H9 (cell line): ENCODE data around the gene TRIM26. TPM values are rescaled to one million over a fixed set of nuclear protein-coding genes. Genes with fewer than 3 reads are reported as not detected.

Experiments used
- DNase-seq: peaks from one replicate; pipeline ENCODE4 v3.0.0-alpha.2; 2017
- H2AFZ ChIP-seq: one replicate; pipeline ENCODE4 v1.6.1; 2013; ENCODE audit warnings: mild to moderate bottlenecking, low read length, control low read depth, moderate library complexity
- H2AK5ac ChIP-seq: 2 replicates; pipeline ENCODE4 v1.6.1; 2013; ENCODE audit warnings: low read length, control low read depth, mixed read lengths; ENCODE audit not compliant: insufficient read length
- H2BK120ac ChIP-seq: one replicate; pipeline ENCODE4 v1.6.1; 2013; ENCODE audit warnings: low read depth, mild to moderate bottlenecking, low read length, control low read depth, inconsistent platforms; ENCODE audit not compliant: poor library complexity, severe bottlenecking
- H2BK12ac ChIP-seq: 2 replicates; pipeline ENCODE4 v1.6.1; 2013; ENCODE audit warnings: low read length, control low read depth, mixed read lengths, low read depth; ENCODE audit not compliant: insufficient read length
- H2BK15ac ChIP-seq: 2 replicates; pipeline ENCODE4 v1.6.1; 2013; ENCODE audit warnings: low read depth, low read length, control low read depth
- H2BK20ac ChIP-seq: one replicate; pipeline ENCODE4 v1.6.1; 2013; ENCODE audit warnings: low read depth, mild to moderate bottlenecking, low read length, control low read depth, inconsistent platforms; ENCODE audit not compliant: poor library complexity, severe bottlenecking
- H2BK5ac ChIP-seq: 2 replicates; pipeline ENCODE4 v1.6.1; 2013; ENCODE audit warnings: low read length, control low read depth, mixed read lengths; ENCODE audit not compliant: insufficient read length
- H3K14ac ChIP-seq: 2 replicates; pipeline ENCODE4 v1.6.1; 2013; ENCODE audit warnings: low read length, control low read depth; ENCODE audit not compliant: insufficient read depth
- H3K18ac ChIP-seq: 2 replicates; pipeline ENCODE4 v1.6.1; 2013; ENCODE audit warnings: low read depth, mild to moderate bottlenecking, mixed read lengths, low read length, control low read depth; ENCODE audit not compliant: insufficient read length
- H3K23ac ChIP-seq: 2 replicates; pipeline ENCODE4 v1.6.1; 2013; ENCODE audit warnings: low read length, control low read depth, mixed read lengths, low read depth; ENCODE audit not compliant: insufficient read length
- H3K23me2 ChIP-seq: 2 replicates; pipeline ENCODE4 v1.6.1; 2013; ENCODE audit warnings: low read depth, mild to moderate bottlenecking, mixed read lengths, low read length, control low read depth; ENCODE audit not compliant: insufficient read length, poor library complexity, severe bottlenecking
- H3K27ac ChIP-seq: 2 replicates; pipeline ENCODE4 v1.5.1; 2013; ENCODE audit warnings: low read length, control low read depth, mixed read lengths, low read depth; ENCODE audit not compliant: insufficient read length
- H3K27me3 ChIP-seq: 2 replicates; pipeline ENCODE4 v1.6.1; 2013; ENCODE audit warnings: low read length, control low read depth, inconsistent platforms; ENCODE audit not compliant: insufficient read depth
- H3K4ac ChIP-seq: 2 replicates; pipeline ENCODE4 v1.6.1; 2013; ENCODE audit warnings: low read depth, mild to moderate bottlenecking, control low read depth, inconsistent platforms, low read length, moderate library complexity
- H3K4me1 ChIP-seq: 2 replicates; pipeline ENCODE4 v1.6.1; 2013; ENCODE audit warnings: low read length, control low read depth, inconsistent platforms; ENCODE audit not compliant: insufficient read depth
- H3K4me2 ChIP-seq: 2 replicates; pipeline ENCODE4 v1.6.1; 2013; ENCODE audit warnings: low read length, control low read depth, mixed read lengths; ENCODE audit not compliant: insufficient read length, insufficient read depth
- H3K56ac ChIP-seq: 2 replicates; pipeline ENCODE4 v1.6.1; 2013; ENCODE audit warnings: low read depth, mild to moderate bottlenecking, mixed read lengths, low read length, control low read depth; ENCODE audit not compliant: insufficient read length
- H3K79me1 ChIP-seq: 2 replicates; pipeline ENCODE4 v1.6.1; 2013; ENCODE audit warnings: low read depth, mild to moderate bottlenecking, moderate library complexity, low read length, control low read depth, inconsistent platforms; ENCODE audit not compliant: insufficient read depth, poor library complexity, severe bottlenecking
- H3K79me2 ChIP-seq: 2 replicates; pipeline ENCODE4 v1.6.1; 2013; ENCODE audit warnings: low read length, control low read depth, inconsistent platforms; ENCODE audit not compliant: insufficient read depth
- H3K9ac ChIP-seq: 2 replicates; pipeline ENCODE4 v1.6.1; 2013; ENCODE audit warnings: low read length, control low read depth, mixed read lengths; ENCODE audit not compliant: insufficient read length; ENCODE audit errors: extremely low read depth
- H3K9me3 ChIP-seq: one replicate; pipeline ENCODE4 v1.6.1; 2013; ENCODE audit warnings: low read depth, low read length, inconsistent platforms; ENCODE audit not compliant: control insufficient read depth
- H3T11ph ChIP-seq: one replicate; pipeline ENCODE4 v1.6.1; 2013; ENCODE audit warnings: mild to moderate bottlenecking, low read length, control low read depth, inconsistent platforms
- H4K20me1 ChIP-seq: one replicate; pipeline ENCODE4 v1.6.1; 2013; ENCODE audit not compliant: control insufficient read depth, insufficient read length, insufficient read depth
- H4K5ac ChIP-seq: 2 replicates; pipeline ENCODE4 v1.6.1; 2013; ENCODE audit warnings: low read depth, mild to moderate bottlenecking, mixed read lengths, low read length, control low read depth; ENCODE audit not compliant: insufficient read length
- H4K8ac ChIP-seq: replicated peaks from 2 replicates; pipeline ENCODE4 v1.6.1; 2013; ENCODE audit warnings: low read length, control low read depth, mixed read lengths, low read depth; ENCODE audit not compliant: insufficient read length
- H4K91ac ChIP-seq: 2 replicates; pipeline ENCODE4 v1.6.1; 2013; ENCODE audit warnings: low read depth, mild to moderate bottlenecking, moderate library complexity, mixed read lengths, low read length, control low read depth; ENCODE audit not compliant: insufficient read length
- H3K27ac Mint-ChIP-seq, 3 experiments: 2 replicates in 2 of 3; 3 replicates in 1 of 3; pipeline ENCODE4 v1.8.0; 2020 to 2021; ENCODE audit warnings: mixed read lengths in 3 of 3, mild to moderate bottlenecking in 1 of 3, moderate library complexity in 1 of 3
- H3K27me3 Mint-ChIP-seq: 2 replicates; pipeline ENCODE4 v1.8.0; 2021; ENCODE audit warnings: low read depth, mild to moderate bottlenecking, moderate library complexity, mixed read lengths
- H3K36me3 Mint-ChIP-seq, 3 experiments: 2 replicates in 2 of 3; 3 replicates in 1 of 3; pipeline ENCODE4 v1.8.0; 2020 to 2021; ENCODE audit warnings: low read depth in 3 of 3, mixed read lengths in 3 of 3; ENCODE audit not compliant: insufficient read depth in 1 of 3
- H3K4me1 Mint-ChIP-seq, 2 experiments: 2 replicates each; pipeline ENCODE4 v1.8.0; 2020; ENCODE audit warnings: mixed read lengths in 2 of 2
- H3K4me3 Mint-ChIP-seq, 2 experiments: 2 replicates in 1 of 2; 3 replicates in 1 of 2; pipeline ENCODE4 v1.8.0; 2020 to 2021; ENCODE audit warnings: mild to moderate bottlenecking in 2 of 2, mixed read lengths in 2 of 2, moderate library complexity in 1 of 2
- H3K9me3 Mint-ChIP-seq, 2 experiments: 2 replicates in 1 of 2; 3 replicates in 1 of 2; pipeline ENCODE4 v1.8.0; 2020; ENCODE audit warnings: mild to moderate bottlenecking in 2 of 2, mixed read lengths in 2 of 2, moderate library complexity in 1 of 2
- WGBS: extraction: QIAGEN DNeasy Blood & Tissue Kit; methylation state at CpG from one replicate; pipeline ENCODE4 v1.1.7; 2013; ENCODE audit warnings: missing lambda C conversion rate, low lambda C conversion rate, mixed read lengths; ENCODE audit not compliant: insufficient read length; ENCODE audit errors: extremely low coverage; 5-methylcytosine and 5-hydroxymethylcytosine counted together
- total RNA-seq: library from RNA; stranded (reverse); gene quantifications from 2 replicates; pipeline ENCODE4 v1.2.1, GENCODE V29; 2021
- TF ChIP-seq, protein P1 (sequence below): fragments of 200-600 bp; sonication (generic); conservative IDR thresholded peaks from 3 replicates; pipeline ENCODE4 v1.8.0; 2021; ENCODE audit warnings: antibody characterized with exemption, mild to moderate bottlenecking

The TRIM26 gene
- total RNA-seq, 1 experiment from 2014 or later, result 35.8 TPM

DNA sequence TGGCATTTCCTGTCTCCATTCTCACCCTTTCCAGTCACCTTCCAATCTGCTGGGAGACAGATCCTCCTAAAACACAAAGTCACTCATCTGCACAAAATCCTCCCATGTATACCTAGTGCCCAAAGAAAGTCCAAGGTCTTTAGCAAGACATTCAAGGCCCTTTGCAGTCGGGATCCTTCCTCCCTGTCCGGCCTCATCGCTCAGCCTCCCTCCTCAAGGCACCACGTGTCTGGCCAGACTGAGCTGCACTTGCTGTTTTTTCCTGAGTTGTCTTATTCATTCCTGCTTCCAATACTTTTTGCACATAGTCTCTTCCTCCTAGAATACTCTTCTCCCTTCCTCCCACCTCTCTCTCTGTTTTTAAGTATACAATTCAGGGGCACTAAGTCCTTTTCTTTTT is 48.5 kb downstream of the TRIM26 start:
- Histone ChIP-seq H2AFZ (no peak overlapping the region), H4K91ac (no peak overlapping the region), H3K4ac (no peak overlapping the region), H4K20me1 (no peaks in the 10 kb centered on the region), H3K4me2 (no peak overlapping the region), H2BK120ac (no peak overlapping the region), H2BK20ac (no peak overlapping the region), H3T11ph (no peak overlapping the region), H3K23ac (no peak overlapping the region), H2BK12ac (no peak overlapping the region), H3K56ac (no peak overlapping the region), H3K27ac (no peak overlapping the region), H2BK5ac (no peak overlapping the region), H2BK15ac (no peak overlapping the region), H3K4me1 (peaks cover 3% of the 10 kb centered on the region; the same call in 1 of the 2 replicates), H3K18ac (no peak overlapping the region), H3K14ac (no peak overlapping the region), H3K9ac (no peak overlapping the region), H3K9me3 (no peaks in the 10 kb centered on the region), H4K8ac (no peak overlapping the region), H3K79me2 (no peaks in the 10 kb centered on the region), H3K23me2 (no peaks in the 10 kb centered on the region), H3K27me3 (no peaks in the 10 kb centered on the region), H2AK5ac (no peak overlapping the region), H3K79me1 (no peaks in the 10 kb centered on the region), H4K5ac (no peak overlapping the region)
- Mint-ChIP-seq H3K36me3 (no peaks in the 10 kb centered on the region), H3K27me3 (peaks cover 46% of the 10 kb centered on the region), H3K9me3 (no peaks in the 10 kb centered on the region), H3K4me1 (peaks cover 2% of the 10 kb centered on the region in 2 experiments; a peak in 3 of 4 replicates), H3K27ac (no peak overlapping the region), H3K4me3 (no peak overlapping the region)
- TF ChIP-seq, protein P1, sequence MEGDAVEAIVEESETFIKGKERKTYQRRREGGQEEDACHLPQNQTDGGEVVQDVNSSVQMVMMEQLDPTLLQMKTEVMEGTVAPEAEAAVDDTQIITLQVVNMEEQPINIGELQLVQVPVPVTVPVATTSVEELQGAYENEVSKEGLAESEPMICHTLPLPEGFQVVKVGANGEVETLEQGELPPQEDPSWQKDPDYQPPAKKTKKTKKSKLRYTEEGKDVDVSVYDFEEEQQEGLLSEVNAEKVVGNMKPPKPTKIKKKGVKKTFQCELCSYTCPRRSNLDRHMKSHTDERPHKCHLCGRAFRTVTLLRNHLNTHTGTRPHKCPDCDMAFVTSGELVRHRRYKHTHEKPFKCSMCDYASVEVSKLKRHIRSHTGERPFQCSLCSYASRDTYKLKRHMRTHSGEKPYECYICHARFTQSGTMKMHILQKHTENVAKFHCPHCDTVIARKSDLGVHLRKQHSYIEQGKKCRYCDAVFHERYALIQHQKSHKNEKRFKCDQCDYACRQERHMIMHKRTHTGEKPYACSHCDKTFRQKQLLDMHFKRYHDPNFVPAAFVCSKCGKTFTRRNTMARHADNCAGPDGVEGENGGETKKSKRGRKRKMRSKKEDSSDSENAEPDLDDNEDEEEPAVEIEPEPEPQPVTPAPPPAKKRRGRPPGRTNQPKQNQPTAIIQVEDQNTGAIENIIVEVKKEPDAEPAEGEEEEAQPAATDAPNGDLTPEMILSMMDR, result no peak
- no CpG with 5 or more reads among the region's 4 CpGs for WGBS
- no peak for DNase-seq
